HG02870 (cell line): ENCODE results near the gene DRAP1.

ENCODE experiments used
- ATAC-seq: cut with Tn5 transposase; IDR thresholded peaks from one replicate; pipeline ENCODE4 v1.9.1; 2021; ENCODE audit warnings: mild to moderate bottlenecking, moderate library complexity; ENCODE audit not compliant: unreplicated experiment

The DRAP1 gene

DNA sequence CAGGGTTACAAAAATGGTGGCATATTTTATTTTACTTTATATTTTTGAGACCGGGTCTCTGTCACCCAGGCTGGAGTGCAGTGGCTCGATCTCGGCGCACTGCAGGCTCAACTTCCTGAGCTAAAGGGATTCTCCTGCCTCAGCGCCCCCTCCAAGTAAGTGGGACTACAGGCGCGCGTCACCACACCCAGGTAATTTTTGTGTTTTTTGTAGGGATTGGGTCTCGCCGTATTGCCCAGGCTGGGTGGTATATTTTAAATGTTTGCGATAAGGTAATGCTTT is 18.4 kb upstream of the DRAP1 start:
- ATAC-seq = no peak

DNA sequence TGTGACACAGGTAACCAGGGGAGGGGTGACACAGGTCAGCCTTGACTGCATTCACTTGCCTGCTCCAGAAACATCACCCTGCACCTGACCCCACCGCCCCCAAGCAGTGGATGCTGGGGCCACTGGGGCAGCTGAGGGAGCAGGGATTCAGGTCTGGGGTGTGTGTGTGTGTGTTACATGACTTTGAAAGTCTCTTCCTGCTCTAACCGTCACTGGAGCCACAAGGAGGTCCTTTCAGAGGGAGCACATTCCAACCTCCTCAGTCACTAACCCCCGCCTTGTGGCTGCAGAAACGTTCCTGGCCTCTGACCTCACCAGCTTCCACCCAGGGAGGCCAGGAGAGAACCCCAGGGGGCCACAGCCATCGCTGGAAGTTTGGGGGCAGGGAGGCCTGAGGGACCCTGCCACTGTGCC is 16.2 kb upstream of the DRAP1 start:
- ATAC-seq = no peak

- no peak for ATAC-seq
Measured at GRCh38 chr11:65903715-65904114, 15.5 kb upstream of the DRAP1 start.

GRCh38 chr11:65906602-65907001 is 12.6 kb upstream of the DRAP1 start:
- ATAC-seq = no peak

- ATAC-seq = no peak
Measured at GRCh38 chr11:65907878-65908277, 11.3 kb upstream of the DRAP1 start.

GRCh38 chr11:65911682-65912568 is 7.3 kb upstream of the DRAP1 start:
- ATAC-seq = no peak

- ATAC-seq = no peak
Measured at GRCh38 chr11:65912845-65913244, 6.4 kb upstream of the DRAP1 start.

GRCh38 chr11:65915101-65915820 is 4.0 kb upstream of the DRAP1 start:
- ATAC-seq = no peak

DNA sequence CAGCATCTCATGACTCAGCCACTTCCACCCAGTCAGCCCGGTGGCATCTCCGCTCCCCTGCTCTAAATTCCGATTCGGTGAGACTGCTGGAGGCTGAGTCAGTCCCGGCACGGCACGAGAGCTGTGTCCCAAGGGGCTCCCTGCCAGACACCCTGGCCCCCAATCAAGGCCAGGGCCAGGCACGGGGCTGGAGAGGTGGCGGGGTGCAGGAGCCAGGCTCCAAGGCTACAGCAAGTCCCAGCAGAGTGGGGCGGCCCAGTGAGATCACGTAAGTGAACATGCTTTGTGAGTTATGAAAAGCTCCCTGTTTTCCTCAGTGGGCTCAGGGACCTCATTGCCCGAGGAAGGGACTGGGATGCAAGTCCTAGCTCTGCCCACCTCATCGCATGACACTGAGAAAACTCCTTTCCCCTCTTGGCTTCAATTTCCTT is 3.4 kb upstream of the DRAP1 start:
- ATAC-seq = no peak

DNA sequence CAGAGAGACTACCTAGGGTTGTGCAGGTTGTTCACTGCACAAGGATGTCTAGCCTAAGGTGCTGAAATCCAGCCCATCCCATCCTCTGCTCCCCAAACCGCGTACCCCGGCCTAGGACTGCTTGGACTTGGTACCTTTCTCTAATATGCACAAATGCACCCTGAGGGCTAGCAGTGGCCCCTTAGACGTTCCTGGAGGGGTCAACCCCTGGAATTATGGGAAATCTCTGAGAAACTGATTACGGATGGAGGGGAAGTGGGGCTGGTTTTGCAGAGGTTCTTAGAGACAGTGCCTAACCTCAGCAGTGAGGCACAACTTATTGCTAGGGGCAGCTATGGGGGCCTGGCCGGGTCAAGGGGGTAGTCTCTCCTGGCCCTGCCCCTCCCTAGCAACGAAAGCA is 2.8 kb upstream of the DRAP1 start:
- ATAC-seq = no peak

DNA sequence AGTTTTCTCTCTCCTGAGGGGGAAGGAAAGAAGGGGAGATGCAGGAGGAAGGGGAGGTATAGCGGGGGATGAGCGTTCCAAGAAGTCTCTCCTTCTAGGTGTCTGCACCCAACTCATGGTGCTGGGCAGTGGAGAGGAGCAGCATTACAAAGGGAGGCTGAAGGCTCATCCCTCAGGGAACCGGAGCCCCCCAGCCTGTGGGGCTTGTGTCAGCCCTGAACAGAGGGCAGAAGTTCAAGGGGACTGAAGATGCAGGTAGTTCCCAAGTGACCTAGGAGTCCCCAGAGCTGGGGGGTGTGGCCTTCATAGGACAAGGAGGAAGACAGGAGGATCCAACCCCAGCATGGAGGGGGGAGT is 2.2 kb upstream of the DRAP1 start:
- no peak for ATAC-seq

DNA sequence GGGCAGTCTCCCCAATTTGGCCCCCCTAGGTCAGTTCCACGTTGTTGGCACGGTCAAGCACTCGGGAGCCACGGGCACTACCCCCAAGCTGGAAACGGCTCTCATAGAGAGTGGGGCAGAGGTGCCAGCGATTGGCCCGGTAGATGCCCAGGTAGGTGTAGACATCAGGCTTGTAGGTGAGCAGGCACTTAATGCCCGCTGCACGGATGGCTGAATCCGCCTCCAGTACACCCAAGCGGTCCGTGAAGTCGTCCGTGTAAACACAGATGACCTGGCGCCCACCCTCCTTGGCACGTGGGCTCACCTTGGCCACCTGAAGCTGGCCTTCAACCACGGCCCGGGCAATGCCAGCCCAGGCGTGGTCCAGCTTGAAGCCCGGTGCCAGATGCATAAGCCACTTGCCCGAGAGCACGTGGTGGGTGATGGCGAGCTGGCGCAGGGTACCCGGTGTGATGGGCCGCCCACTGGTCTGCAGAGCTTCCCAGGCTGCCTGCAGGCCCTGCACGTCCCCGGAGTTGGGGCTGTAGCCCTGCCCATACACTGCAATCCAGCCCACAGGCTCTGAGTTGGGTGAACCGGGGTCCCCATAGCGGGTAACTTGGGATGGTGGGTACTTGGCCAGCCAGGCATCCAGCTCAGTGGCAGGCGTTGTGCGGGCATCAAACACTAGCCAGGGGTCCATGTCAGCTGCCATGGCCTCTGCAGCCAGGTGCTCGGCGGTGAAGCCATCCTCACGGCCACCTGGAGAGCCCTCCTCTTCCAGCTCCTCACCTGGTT is 1.6 kb upstream of the DRAP1 start:
- no peak for ATAC-seq

DNA sequence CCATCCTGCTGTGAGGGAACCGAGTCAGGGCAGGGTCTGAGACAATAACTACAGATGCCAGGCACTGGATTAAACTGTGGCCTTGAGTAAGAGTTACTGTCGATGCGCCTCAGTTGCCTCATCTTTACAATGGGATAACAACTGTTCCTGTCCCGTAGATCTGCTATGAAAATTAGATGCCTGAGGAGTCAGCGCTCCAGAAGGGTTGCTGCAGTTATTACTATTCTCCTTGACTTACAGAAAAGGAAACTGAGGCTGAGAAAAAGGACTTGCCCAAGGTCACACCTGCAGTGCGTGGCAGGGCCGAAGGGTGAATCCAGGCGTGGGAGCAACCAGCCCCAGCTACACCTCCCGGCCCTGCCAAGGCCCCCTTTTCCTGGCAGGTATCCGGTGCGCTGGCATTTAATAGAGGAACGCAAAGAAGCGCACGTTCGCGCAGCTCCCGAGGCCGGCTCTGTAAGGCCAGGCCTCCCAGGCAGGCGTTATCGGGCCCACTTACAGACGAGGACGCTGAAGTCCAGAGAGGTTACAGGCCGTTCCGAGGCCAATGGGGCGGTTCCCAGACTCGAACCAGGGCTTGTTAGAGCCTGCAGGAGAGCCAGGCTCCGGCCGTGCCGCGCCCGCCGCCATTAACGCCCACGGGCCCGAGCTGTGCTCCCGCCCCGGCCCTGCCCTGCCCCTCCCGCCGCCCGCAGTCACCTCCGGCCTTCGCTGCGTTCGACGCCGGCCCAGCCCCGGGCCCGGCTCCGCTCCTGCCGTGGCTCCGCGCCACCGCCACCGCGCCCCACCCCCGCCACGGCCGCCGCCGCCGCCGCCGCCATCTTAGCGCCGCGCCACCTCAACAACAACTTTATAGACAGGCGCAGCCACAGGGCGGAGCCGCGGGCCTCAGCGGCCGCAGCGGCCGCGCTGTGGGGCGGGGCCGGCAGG is 750 bp upstream of the DRAP1 start, which contains the start of gene C11orf68:
Gene C11orf68, minus strand, starts transcription at position 852 of the 930 bp plus-strand sequence. Its CDS starts 31 bp downstream, at position 821.
- peak; percentile 39 for ATAC-seq

DNA sequence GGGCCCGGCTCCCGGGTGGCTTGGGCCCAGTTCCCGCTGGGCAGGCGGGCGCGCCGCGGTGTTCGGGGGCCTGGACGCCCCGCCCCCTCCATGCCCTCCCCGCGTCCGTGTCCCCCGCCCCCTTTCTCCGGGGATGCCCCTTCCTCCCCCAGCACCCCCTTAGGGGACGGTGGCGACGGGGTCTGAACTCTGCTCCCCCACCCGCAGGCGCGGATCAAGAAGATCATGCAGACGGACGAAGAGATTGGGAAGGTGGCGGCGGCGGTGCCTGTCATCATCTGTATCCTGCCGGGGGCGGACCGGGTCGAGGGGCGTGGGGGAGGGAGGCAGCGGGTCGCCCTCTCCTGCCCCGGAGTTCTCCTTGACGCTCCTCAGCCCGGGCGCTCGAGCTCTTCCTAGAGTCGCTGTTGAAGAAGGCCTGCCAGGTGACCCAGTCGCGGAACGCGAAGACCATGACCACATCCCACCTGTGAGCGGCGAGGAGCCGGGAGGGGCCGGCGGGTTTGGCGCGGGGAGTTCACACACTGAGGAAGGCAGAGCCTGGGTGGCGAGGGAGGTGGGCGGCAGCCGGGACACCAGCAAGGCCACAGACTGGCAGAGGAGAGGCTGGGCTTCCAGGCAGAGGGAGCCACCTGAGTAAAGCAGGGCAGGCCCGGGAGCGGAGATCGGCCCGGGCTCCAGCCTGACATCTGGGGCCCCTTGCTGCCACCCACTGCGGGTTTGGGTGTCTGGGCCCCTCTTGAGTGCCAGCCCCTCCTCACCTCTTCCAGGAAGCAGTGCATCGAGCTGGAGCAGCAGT is 546 bp downstream of the DRAP1 start:
- ATAC-seq = peak; percentile 22

- no peak for ATAC-seq
Measured at GRCh38 chr11:65920372-65920802, 1.2 kb downstream of the DRAP1 start.

DNA sequence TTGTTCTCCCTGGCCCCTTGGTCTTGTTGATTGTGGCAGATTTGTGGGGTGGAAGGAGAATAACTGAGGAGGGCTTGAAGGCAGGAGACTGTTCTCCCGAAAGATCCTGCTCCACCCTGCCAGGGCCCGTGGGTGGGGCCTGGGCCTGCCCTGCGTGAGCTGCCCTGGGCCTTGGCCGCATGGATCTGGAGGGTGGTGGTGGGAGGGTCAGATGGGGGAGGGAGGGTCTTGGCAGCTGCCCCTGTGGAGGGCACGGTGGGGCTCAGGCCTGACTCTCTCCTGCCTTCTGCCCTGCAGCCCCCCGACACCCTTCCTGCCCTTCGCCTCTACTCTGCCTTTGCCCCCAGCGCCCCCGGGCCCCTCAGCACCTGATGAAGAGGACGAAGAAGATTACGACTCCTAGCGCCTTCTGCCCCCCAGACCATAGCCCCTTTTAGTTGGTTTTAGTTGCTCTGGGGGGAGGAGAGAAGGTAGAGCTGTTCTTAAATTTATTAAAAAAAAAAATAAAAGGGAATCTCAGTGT is 1.9 kb downstream of the DRAP1 start:
- no peak for ATAC-seq

GRCh38 chr11:65921876-65922275 is 2.6 kb downstream of the DRAP1 start:
- no peak for ATAC-seq

DNA sequence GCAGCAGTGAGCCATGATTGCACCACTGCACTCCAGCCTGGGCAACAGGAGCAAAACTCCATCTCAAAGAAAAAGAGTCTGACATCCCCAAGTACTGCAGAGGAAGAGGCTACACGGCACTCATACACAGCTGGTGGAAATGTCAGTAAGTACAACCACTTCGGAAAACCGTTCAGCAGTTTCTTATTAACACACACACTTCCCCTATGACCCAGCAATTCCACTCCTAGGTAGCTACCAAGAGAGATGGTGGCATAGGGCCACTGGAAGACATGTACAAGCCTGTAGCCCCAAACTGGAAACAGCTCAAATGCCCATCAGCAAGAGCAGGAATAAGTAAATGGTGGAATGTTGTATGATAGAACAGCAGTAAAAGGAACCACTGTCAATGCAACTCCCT is 3.3 kb downstream of the DRAP1 start:
- no peak for ATAC-seq

DNA sequence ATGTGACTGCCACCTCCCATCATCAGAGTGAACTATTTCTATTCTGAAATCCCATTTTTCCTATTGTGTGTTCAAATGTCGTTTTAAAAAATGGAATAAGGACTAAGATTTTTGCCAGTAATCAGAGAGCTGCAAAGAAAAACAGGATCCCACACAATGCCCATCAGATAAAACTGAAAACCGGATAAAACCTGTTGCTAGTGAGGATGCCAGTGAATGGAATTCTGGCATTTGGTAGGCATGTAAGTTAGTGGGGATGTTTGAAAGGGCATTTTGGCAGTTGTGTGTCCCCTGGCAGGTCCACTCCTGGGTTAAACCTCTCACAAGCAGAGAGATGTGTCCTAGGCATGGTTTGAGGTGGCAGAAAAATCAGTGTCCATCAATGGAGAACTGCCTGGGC is 6.2 kb downstream of the DRAP1 start:
- no peak for ATAC-seq
